HepG2 (cell line): ENCODE data around the gene RGS1. TPM values are rescaled to one million over a fixed set of nuclear protein-coding genes. Genes with fewer than 3 reads are reported as not detected.

Source experiments
- ATAC-seq: fragments of 200-7000 bp; cut with Tn5 transposase; 3 replicates; pipeline ENCODE4 v1.9.1; 2020; ENCODE audit warnings: mild to moderate bottlenecking, moderate library complexity
- BruUV-seq: library from RNA; stranded (reverse); fragments of 400-500 nt; replicated peaks from 2 replicates; lab custom pipeline; 2021; lab: Mats Ljungman, UMichigan
- CTCF ChIA-PET: fragments of 300-600 bp; formaldehyde crosslinking; extraction: SDS; loops from one replicate; lab custom pipeline; 2021; ENCODE audit warnings: low total read pairs, inconsistent platforms, low intra/inter-chr PET ratio; lab: Yijun Ruan, JAX
- POLR2A ChIA-PET: fragments of 350-600 bp; sonication (Branson Sonifier 250); formaldehyde crosslinking; loops from one replicate; lab custom pipeline; 2020; ENCODE audit warnings: antibody characterized with exemption, inconsistent platforms; lab: Yijun Ruan, JAX
- DNase-seq: peaks from one replicate; pipeline ENCODE4 v3.0.0-alpha.2; 2015; ENCODE audit warnings: low spot score
- FAIRE-seq: peaks from 3 replicates; lab custom pipeline; 2011; peaks lifted over from hg19 to GRCh38; lab: Jason Lieb, UNC
- H2AFZ ChIP-seq: one replicate; pipeline ENCODE4 v1.6.1; 2011; ENCODE audit warnings: low read length, inconsistent platforms
- H3K27ac ChIP-seq: fragments of 300-600 bp; 3 replicates; pipeline ENCODE4 v1.8.0; 2011; ENCODE audit warnings: mixed run types, mild to moderate bottlenecking, mixed read lengths, low read length, inconsistent platforms; ENCODE audit not compliant: insufficient read depth; ENCODE audit errors: extremely low read length
- H3K27me3 ChIP-seq, 2 experiments: fragments of 200-600 bp in 1 of 2; 2 replicates in 1 of 2; 3 replicates in 1 of 2; pipeline versions ENCODE4 v1.6.0 to v1.8.0; 2011; ENCODE audit warnings: low read length in 2 of 2, mild to moderate bottlenecking in 2 of 2, moderate library complexity in 2 of 2, inconsistent platforms in 1 of 2; ENCODE audit not compliant: insufficient read depth in 2 of 2, control insufficient read depth in 1 of 2
- H3K36me3 ChIP-seq, 2 experiments: fragments of 200-600 bp in 1 of 2; replicated peaks in 1 of 2; 2 replicates in 1 of 2; 3 replicates in 1 of 2; pipeline versions ENCODE4 v1.5.1 to v1.8.0; 2011; ENCODE audit warnings: low read length in 2 of 2, inconsistent platforms in 1 of 2; ENCODE audit not compliant: insufficient read depth in 2 of 2, control insufficient read depth in 1 of 2
- H3K4me1 ChIP-seq: 2 replicates; pipeline ENCODE4 v1.5.1; 2012; ENCODE audit warnings: low read length, inconsistent platforms; ENCODE audit not compliant: insufficient read depth
- H3K4me2 ChIP-seq: 2 replicates; pipeline ENCODE4 v1.6.0; 2011; ENCODE audit warnings: low read depth, low read length, inconsistent platforms
- H3K4me3 ChIP-seq, 3 experiments: fragments of 200-600 bp in 1 of 3; sonication (generic), shearing (Covaris generic) in 1 of 3; replicated peaks in 1 of 3; 2 replicates each; pipeline ENCODE4 v1.5.1; 2011 to 2016; ENCODE audit warnings: low read length in 3 of 3, inconsistent platforms in 2 of 3, low read depth in 2 of 3, mild to moderate bottlenecking in 2 of 3, control low read depth in 1 of 3, mixed read lengths in 1 of 3; ENCODE audit not compliant: insufficient read depth in 1 of 3
- H3K79me2 ChIP-seq: one replicate; pipeline ENCODE4 v1.6.1; 2011; ENCODE audit warnings: low read length, inconsistent platforms; ENCODE audit not compliant: insufficient read depth
- H3K9ac ChIP-seq: 2 replicates; pipeline ENCODE4 v1.6.0; 2011; ENCODE audit warnings: mild to moderate bottlenecking, low read depth, low read length, inconsistent platforms; ENCODE audit not compliant: insufficient read depth
- H3K9me3 ChIP-seq: 2 replicates; pipeline ENCODE4 v1.5.1; 2012; ENCODE audit warnings: mild to moderate bottlenecking, low read length
- H4K20me1 ChIP-seq: 2 replicates; pipeline ENCODE4 v1.6.0; 2011; ENCODE audit warnings: inconsistent platforms, mild to moderate bottlenecking, low read length, moderate library complexity; ENCODE audit not compliant: insufficient read depth
- CEBPB ChIP-seq: IDR thresholded peaks from 2 replicates; pipeline ENCODE4 v1.6.1; 2011; ENCODE audit warnings: low read depth, low read length, improper control_type of control experiment, borderline replicate concordance
- CHD4 ChIP-seq: fragments of 200-600 bp; sonication (generic); IDR thresholded peaks from 2 replicates; pipeline ENCODE4 v1.7.0; 2017; ENCODE audit warnings: mild to moderate bottlenecking, low read length, borderline replicate concordance
- EHMT2 ChIP-seq: fragments of 200-600 bp; sonication (generic); IDR thresholded peaks from 2 replicates; pipeline ENCODE4 v1.7.0; 2017; ENCODE audit warnings: antibody characterized with exemption, low read depth, low read length, borderline replicate concordance
- HNRNPK ChIP-seq: fragments of 200-400 bp; formaldehyde crosslinking; IDR thresholded peaks from 2 replicates; pipeline ENCODE4 v1.6.1; 2018; ENCODE audit warnings: low read length, low read depth, moderate library complexity, mild to moderate bottlenecking; ENCODE audit not compliant: poor library complexity, severe bottlenecking
- TBP ChIP-seq: sonication (generic); formaldehyde crosslinking; IDR thresholded peaks from 2 replicates; pipeline ENCODE4 v1.5.0; 2020; ENCODE audit warnings: missing genetic modification reagents
- ZKSCAN8 ChIP-seq: IDR thresholded peaks from 2 replicates; pipeline ENCODE4 v1.6.1; 2016; ENCODE audit warnings: borderline replicate concordance, missing genetic modification reagents, missing compliant biosample characterization
- ZSCAN29 ChIP-seq: sonication (generic); formaldehyde crosslinking; conservative IDR thresholded peaks from 2 replicates; pipeline ENCODE4 v1.4.0; 2020; ENCODE audit warnings: mild to moderate bottlenecking, missing genetic modification reagents
- whole genome bisulfite sequencing: methylation state at CpG from one replicate; pipeline ENCODE4 v1.1.6; 2017; ENCODE audit warnings: low lambda C conversion rate; 5-methylcytosine and 5-hydroxymethylcytosine counted together
- in situ Hi-C: cut with HindIII; loops from 2 replicates; pipeline ENCODE4 v1.10.0; 2017; ENCODE audit warnings: low pct_unique_long_range_greater_than_20kb; ENCODE audit not compliant: extremely low pct_ligation_motif_present
- intact Hi-C: fragments of 100-400 bp; cut with micrococcal nuclease; formaldehyde crosslinking; loops from one replicate; pipeline ENCODE4 v1.10.0; 2022; ENCODE audit not compliant: unreplicated experiment
- polyA plus RNA-seq, 8 experiments: library from polyadenylated mRNA; depleted of rRNA in 3 of 8; stranded (reverse) in 7 of 8; unstranded in 1 of 8; fragments of >200 nt; fragmentation: Illumina TruSeq in 4 of 8; extraction: Trizol in 4 of 8; gene quantifications; 2 replicates each; pipeline versions ENCODE4 v1.2.1 to v1.2.3, GENCODE V29; 2011 to 2016; ENCODE audit warnings: low read depth in 4 of 8, missing spikeins in 1 of 8, mixed read lengths in 1 of 8; ENCODE audit not compliant: insufficient read depth in 1 of 8
- total RNA-seq, 5 experiments: library from RNA; depleted of rRNA; stranded (reverse); fragments of >200 nt; fragmentation: Illumina TruSeq; extraction: Trizol; gene quantifications; 2 replicates each; pipeline ENCODE4 v1.2.3, GENCODE V29; 2016; ENCODE audit warnings: low read depth in 1 of 5
- TF ChIP-seq, protein P1 (sequence below): sonication (generic); formaldehyde crosslinking; IDR thresholded peaks from 2 replicates; pipeline ENCODE4 v1.4.0; 2020; ENCODE audit warnings: mild to moderate bottlenecking, missing genetic modification reagents

RGS1 gene
- total and polyA plus RNA-seq, 2 of the 13 experiments (the other 11 are each of a cell fraction or from before 2014, with no cell fraction given): not detected

DNA sequence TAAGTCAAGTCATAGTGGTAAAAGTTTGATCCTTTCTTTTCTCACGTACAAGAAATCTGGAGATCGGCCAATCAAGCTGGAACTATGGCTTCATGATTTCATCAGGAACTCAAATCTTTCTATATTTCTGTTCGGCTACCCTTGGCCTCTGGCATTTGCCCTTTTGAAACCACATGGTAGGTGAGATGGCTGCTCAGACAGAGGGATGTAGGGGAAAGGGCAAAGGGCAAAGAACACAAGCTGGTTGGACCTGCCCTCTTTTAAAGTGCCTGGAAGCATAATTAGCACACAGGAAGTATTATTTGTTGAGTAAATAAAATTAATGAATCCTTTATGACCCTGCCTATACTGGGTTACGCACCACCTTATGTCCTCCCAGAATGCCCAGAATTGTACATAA is 11.5 kb upstream of the RGS1 start (continued):
- TF ChIP-seq TBP (CRISPR knock-in tag) (no peak), ZSCAN29 (CRISPR knock-in tag) (no peak)
- TF ChIP-seq, protein P1, sequence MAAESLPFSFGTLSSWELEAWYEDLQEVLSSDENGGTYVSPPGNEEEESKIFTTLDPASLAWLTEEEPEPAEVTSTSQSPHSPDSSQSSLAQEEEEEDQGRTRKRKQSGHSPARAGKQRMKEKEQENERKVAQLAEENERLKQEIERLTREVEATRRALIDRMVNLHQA (CRISPR knock-in tag): no peak

DNA sequence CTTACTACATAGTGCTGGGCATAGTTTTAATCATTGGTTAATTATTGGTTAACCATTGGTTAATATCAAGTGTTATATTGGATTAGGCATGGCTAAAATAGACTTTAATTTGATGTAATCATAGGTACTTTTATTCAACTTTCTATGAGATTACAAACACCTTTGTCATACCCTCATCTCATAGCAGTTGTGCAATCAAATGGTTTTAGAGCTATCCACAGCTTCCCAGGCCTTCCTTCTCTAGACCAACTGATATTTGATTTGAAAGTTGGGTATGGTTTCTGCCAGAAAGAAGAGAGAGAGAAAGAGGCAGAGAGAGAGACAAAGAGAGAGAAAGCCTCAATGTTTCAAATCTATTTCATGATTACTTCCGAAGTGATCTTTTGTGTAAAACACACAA is 9.6 kb upstream of the RGS1 start:
- intact Hi-C loops (no loop called here), in situ Hi-C loops (no loop called here)
- no TSS peak for BruUV-seq
- Histone ChIP-seq H3K4me2 (no peak overlapping the region), H2AFZ (no peak overlapping the region), H4K20me1 (no peaks in the 10 kb centered on the region), H3K9ac (no peak overlapping the region), H3K4me1 (peaks cover 9% of the 10 kb centered on the region; the same call in 1 of the 2 replicates), H3K79me2 (no peaks in the 10 kb centered on the region), H3K36me3 (no peaks in the 10 kb centered on the region), H3K27me3 (no peaks in the 10 kb centered on the region), H3K27ac (no peak overlapping the region), H3K4me3 (no peak overlapping the region), H3K9me3 (no peaks in the 10 kb centered on the region)
- ChIA-PET POLR2A (no interaction called here), CTCF (no interaction called here)
- TF ChIP-seq CEBPB: peak; percentile 33
- TF ChIP-seq EHMT2: no peak
- no peak for TF ChIP-seq CHD4
- no peak for TF ChIP-seq ZKSCAN8 (CRISPR knock-in tag)
- peak; percentile 3 for TF ChIP-seq HNRNPK
- DNase-seq (no peak), ATAC-seq (no peak), FAIRE-seq (no peak)
- WGBS: 60% methylated on average over 1 of the region's 1 CpG
